K562 (cell line): ENCODE measurements around the gene DGCR2. TPM values are rescaled to one million over a fixed set of nuclear protein-coding genes. Genes with fewer than 3 reads are reported as not detected.

Experiments used
- ATAC-seq: fragments of 200-7000 bp; cut with Tn5 transposase; 3 replicates; pipeline ENCODE4 v1.9.1; 2020; ENCODE audit warnings: moderate library complexity
- BruUV-seq: library from RNA; stranded (reverse); fragments of 400-500 nt; replicated peaks from 2 replicates; lab custom pipeline; 2021; lab: Mats Ljungman, UMichigan
- CTCF ChIA-PET: fragments of 300-600 bp; formaldehyde crosslinking; extraction: SDS; loops from one replicate; lab custom pipeline; 2021; ENCODE audit warnings: low intra/inter-chr PET ratio; lab: Yijun Ruan, JAX
- POLR2A ChIA-PET: fragments of 300-600, 350-650 bp; sonication (Branson Sonifier 250); formaldehyde crosslinking; extraction: SDS; loops from one replicate; lab custom pipeline; 2021; ENCODE audit warnings: antibody characterized with exemption, inconsistent platforms; lab: Yijun Ruan, JAX
- DNase-seq, 4 experiments: peaks; one replicate each; pipeline versions ENCODE4 v3.0.0 to v3.0.0-alpha.2; 2011 to 2018; ENCODE audit warnings: low spot score in 3 of 4, mixed read lengths in 3 of 4; ENCODE audit errors: extremely low read depth in 1 of 4
- FAIRE-seq: peaks from 2 replicates; lab custom pipeline; 2011; peaks lifted over from hg19 to GRCh38; lab: Jason Lieb, UNC
- H2AFZ ChIP-seq: 2 replicates; pipeline ENCODE4 v1.6.0; 2011; ENCODE audit warnings: low read depth, low read length, control low read depth, inconsistent platforms
- H3K27ac ChIP-seq: fragments of 200-600 bp; 3 replicates; pipeline ENCODE4 v1.8.0; 2011; ENCODE audit warnings: low read depth, mild to moderate bottlenecking, control low read depth, inconsistent platforms, low read length, moderate library complexity, mixed read lengths; ENCODE audit errors: extremely low read depth
- H3K27me3 ChIP-seq, 2 experiments: fragments of 300-600 bp in 1 of 2; 2 replicates in 1 of 2; 3 replicates in 1 of 2; pipeline versions ENCODE4 v1.6.0 to v1.8.0; 2011; ENCODE audit warnings: inconsistent platforms in 2 of 2, low read length in 2 of 2, mild to moderate bottlenecking in 1 of 2, mixed read lengths in 1 of 2, moderate library complexity in 1 of 2; ENCODE audit not compliant: control insufficient read depth in 2 of 2, insufficient read depth in 2 of 2
- H3K36me3 ChIP-seq: fragments of 300-600 bp; 3 replicates; pipeline ENCODE4 v1.8.0; 2011; ENCODE audit warnings: mild to moderate bottlenecking, low read length, inconsistent platforms; ENCODE audit not compliant: control insufficient read depth, insufficient read depth
- H3K4me1 ChIP-seq, 2 experiments: fragments of 200-600 bp in 1 of 2; replicated peaks in 1 of 2; 2 replicates in 1 of 2; 3 replicates in 1 of 2; pipeline versions ENCODE4 v1.5.1 to v1.8.0; 2011; ENCODE audit warnings: inconsistent platforms in 2 of 2, low read length in 2 of 2, mild to moderate bottlenecking in 1 of 2, mixed read lengths in 1 of 2, moderate library complexity in 1 of 2; ENCODE audit not compliant: control insufficient read depth in 2 of 2, insufficient read depth in 2 of 2
- H3K4me2 ChIP-seq: 2 replicates; pipeline ENCODE4 v1.6.1; 2011; ENCODE audit warnings: low read length, control low read depth, inconsistent platforms, mixed read lengths; ENCODE audit not compliant: insufficient read depth
- H3K4me3 ChIP-seq: fragments of 200-600 bp; sonication (generic), shearing (Covaris generic); 2 replicates; pipeline ENCODE4 v1.5.1; 2016; ENCODE audit warnings: control low read depth, inconsistent platforms
- H3K79me2 ChIP-seq: fragments of 200-600 bp; 3 replicates; pipeline ENCODE4 v1.8.0; 2011; ENCODE audit warnings: low read length, inconsistent platforms; ENCODE audit not compliant: control insufficient read depth, insufficient read depth
- H3K9ac ChIP-seq, 2 experiments: 2 replicates each; pipeline versions ENCODE4 v1.6.0 to v1.6.1; 2011; ENCODE audit warnings: low read depth in 2 of 2, low read length in 2 of 2, control low read depth in 1 of 2, inconsistent platforms in 1 of 2, mild to moderate bottlenecking in 1 of 2, mixed read lengths in 1 of 2; ENCODE audit not compliant: insufficient read depth in 1 of 2
- H3K9me1 ChIP-seq: one replicate; pipeline ENCODE4 v1.6.0; 2011; ENCODE audit warnings: inconsistent platforms, mild to moderate bottlenecking, low read length, moderate library complexity; ENCODE audit not compliant: control insufficient read depth, insufficient read depth
- H3K9me3 ChIP-seq: replicated peaks from 2 replicates; pipeline ENCODE4 v1.5.1; 2011; ENCODE audit warnings: low read depth, low read length, inconsistent platforms; ENCODE audit not compliant: control insufficient read depth, insufficient read depth
- H4K20me1 ChIP-seq: replicated peaks from 2 replicates; pipeline ENCODE4 v1.6.1; 2011; ENCODE audit warnings: low read length, inconsistent platforms, mixed read lengths; ENCODE audit not compliant: control insufficient read depth, insufficient read depth
- BACH1 ChIP-seq: fragments of 200-800 bp; sonication (Bioruptor generic); IDR thresholded peaks from 2 replicates; pipeline ENCODE4 v1.6.1; 2016; ENCODE audit warnings: missing genetic modification characterization, missing compliant biosample characterization
- CSDE1 ChIP-seq, 2 experiments: fragments of 450-650 bp; IDR thresholded peaks; 2 replicates each; pipeline ENCODE4 v1.6.1; 2016; ENCODE audit warnings: mild to moderate bottlenecking in 1 of 2
- HMGN3 ChIP-seq: IDR thresholded peaks from 2 replicates; pipeline ENCODE4 v1.6.1; 2011; ENCODE audit warnings: borderline replicate concordance, low read depth, mild to moderate bottlenecking, mixed read lengths, low read length; ENCODE audit not compliant: insufficient read length; ENCODE audit errors: extremely low read depth
- MEF2A ChIP-seq: IDR thresholded peaks from 2 replicates; pipeline ENCODE4 v1.6.1; 2011; ENCODE audit warnings: low read depth, mild to moderate bottlenecking, low read length, moderate library complexity; ENCODE audit not compliant: control insufficient read depth
- RBBP5 ChIP-seq: fragments of 200-600 bp; sonication (generic); IDR thresholded peaks from 2 replicates; pipeline ENCODE4 v1.6.1; 2012; ENCODE audit warnings: borderline replicate concordance, mild to moderate bottlenecking, low read length, control low read depth, inconsistent platforms; ENCODE audit not compliant: insufficient read depth, poor library complexity, severe bottlenecking
- RBM22 ChIP-seq: fragments of 200-400 bp; formaldehyde crosslinking; IDR thresholded peaks from 2 replicates; pipeline ENCODE4 v1.6.1; 2018; ENCODE audit warnings: low read length, low read depth; ENCODE audit not compliant: poor library complexity, severe bottlenecking
- SIN3B ChIP-seq: fragments of 450-650 bp; IDR thresholded peaks from 2 replicates; pipeline ENCODE4 v1.6.1; 2017; ENCODE audit warnings: low read depth, mild to moderate bottlenecking, moderate library complexity
- SIRT6 ChIP-seq: IDR thresholded peaks from one replicate; pipeline ENCODE4 v1.6.1; 2012; ENCODE audit warnings: low read depth, mild to moderate bottlenecking, control low read depth, inconsistent platforms, low read length, moderate library complexity
- ZFP36 ChIP-seq: fragments of 150-350 bp; IDR thresholded peaks from 2 replicates; pipeline ENCODE4 v1.6.1; 2018; ENCODE audit warnings: low read length, low read depth; ENCODE audit not compliant: partially characterized antibody
- ZKSCAN8 ChIP-seq: fragments of 200-800 bp; sonication (Bioruptor generic); IDR thresholded peaks from 2 replicates; pipeline ENCODE4 v1.6.1; 2016; ENCODE audit warnings: missing genetic modification characterization, missing compliant biosample characterization
- ZNF12 ChIP-seq: sonication (generic); formaldehyde crosslinking; IDR thresholded peaks from 2 replicates; pipeline ENCODE4 v1.4.0; 2020; ENCODE audit warnings: mild to moderate bottlenecking, missing genetic modification reagents
- ZNF780A ChIP-seq: fragments of 250-450 bp; sonication (Bioruptor Pico); IDR thresholded peaks from 2 replicates; pipeline ENCODE4 v1.5.0; 2021; ENCODE audit warnings: mild to moderate bottlenecking
- ZSCAN29 ChIP-seq: fragments of 450-650 bp; IDR thresholded peaks from 2 replicates; pipeline ENCODE4 v1.6.1; 2017
- WGBS: fragments of 100-300 bp; shearing (Covaris generic); methylation state at CpG from one replicate; pipeline ENCODE4 v1.1.6; 2016; ENCODE audit warnings: low coverage, mixed read lengths; ENCODE audit not compliant: insufficient coverage; ENCODE audit errors: missing lambda C conversion rate; 5-methylcytosine and 5-hydroxymethylcytosine counted together
- in situ Hi-C: fragments of 300-500 bp; cut with MboI; formaldehyde crosslinking; loops from 4 replicates; pipeline ENCODE4 v1.15.0; 2018; ENCODE audit warnings: inconsistent platforms, mixed read lengths
- intact Hi-C: fragments of 100-400 bp; cut with micrococcal nuclease; formaldehyde crosslinking; loops from 2 replicates; pipeline ENCODE4 v1.14.2; 2022
- polyA plus RNA-seq, 8 experiments: library from polyadenylated mRNA; depleted of rRNA in 4 of 8; stranded (reverse) in 5 of 8; unstranded in 3 of 8; fragments of >200 nt; fragmentation: Nextera tagmentation in 2 of 8; fragmentation: Illumina TruSeq in 1 of 8; extraction: Ambion mirVana in 2 of 8; extraction: Trizol in 1 of 8; gene quantifications; 2 replicates each; pipeline versions ENCODE4 v1.2.1 to v1.2.3, GENCODE V29; 2011 to 2014; ENCODE audit warnings: inconsistent platforms in 1 of 8, missing spikeins in 1 of 8
- total RNA-seq, 7 experiments: library from RNA; depleted of rRNA in 6 of 7; stranded (reverse); fragments of >200 nt in 6 of 7; fragmentation: Illumina TruSeq in 2 of 7; extraction: Trizol in 2 of 7; gene quantifications; 2 replicates each; pipeline versions ENCODE4 v1.2.1 to v1.2.3, GENCODE V29; 2011 to 2021; ENCODE audit warnings: low replicate concordance in 1 of 7
- TF ChIP-seq, protein P1 (sequence below): sonication (generic); formaldehyde crosslinking; IDR thresholded peaks from 2 replicates; pipeline ENCODE4 v1.8.1; 2023; ENCODE audit warnings: mild to moderate bottlenecking, missing genetic modification reagents
- TF ChIP-seq, protein P2 (sequence below): sonication (generic); formaldehyde crosslinking; IDR thresholded peaks from 2 replicates; pipeline ENCODE4 v1.9.0; 2022; ENCODE audit warnings: mild to moderate bottlenecking, missing genetic modification reagents
- TF ChIP-seq, protein P3 (sequence below): fragments of 250-450 bp; sonication (Bioruptor Pico); IDR thresholded peaks from 2 replicates; pipeline ENCODE4 v1.9.0; 2021; ENCODE audit warnings: mild to moderate bottlenecking, inconsistent platforms

The DGCR2 gene
- total and polyA plus RNA-seq, 9 of the 15 experiments (the other 6 are each of a cell fraction or from before 2014, with no cell fraction given), result 0.69 to 101 (median 56.4) TPM

DNA sequence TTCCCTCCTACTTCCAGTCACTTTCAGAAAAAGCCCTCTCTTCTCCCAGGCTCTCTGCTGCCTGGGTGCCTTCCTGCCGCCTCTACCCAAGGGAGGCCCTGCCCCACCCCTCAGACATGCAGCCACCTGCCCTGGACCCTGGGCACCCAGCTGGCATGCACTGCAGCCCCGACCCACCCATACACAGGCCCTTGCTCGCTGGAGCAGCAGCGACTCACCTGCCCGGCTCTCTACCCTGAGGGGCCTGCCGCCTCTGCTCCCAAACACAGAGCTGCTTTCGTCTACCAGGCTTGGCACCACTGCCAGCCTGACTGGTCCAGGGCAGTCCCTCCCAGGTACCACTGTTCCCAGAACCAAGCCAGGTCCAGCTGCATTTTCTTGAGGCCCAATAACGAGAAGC, 7.7 kb upstream of the DGCR2 start:
- DNase-seq (no peak), ATAC-seq (no peak), FAIRE-seq (no peak)
- no peak overlapping the region for H3K4me3 ChIP-seq
- H3K4me1 ChIP-seq, result peaks cover 0 to 46% of the 10 kb centered on the region in 2 experiments; a peak in 2 of 5 replicates
- H2AFZ ChIP-seq, result no peak overlapping the region
- in situ Hi-C loops, result no loop called here
- H3K36me3 ChIP-seq, result peaks cover 36% of the 10 kb centered on the region; the same call in 2 of the 3 replicates
- H3K9ac ChIP-seq, result peak overlapping the region in 1 of 2 experiments; percentile 39; a peak in 2 of 4 replicates
- intact Hi-C loops, result loop anchor here (10.0 kb wide), 2 partner anchors 55 to 495 kb away; no protein-coding TSS in a partner anchor
- H3K9me3 ChIP-seq, result no peaks in the 10 kb centered on the region
- CTCF ChIA-PET, result no interaction called here
- H3K27me3 ChIP-seq, result peaks cover 13 to 24% of the 10 kb centered on the region in 2 experiments; a peak in 4 of 5 replicates
- peaks cover 21% of the 10 kb centered on the region; the same call in 1 of the 2 replicates for H4K20me1 ChIP-seq
- POLR2A ChIA-PET, result interaction anchor here (0.6 to 4.4 kb wide), 7 partner anchors 14 to 690 kb away, joined by 3 to 38 read pairs (median 4); partner anchors contain the start of gene ESS2
- WGBS, result 50% methylated on average over 8 of the region's 8 CpGs
- H3K4me2 ChIP-seq, result no peak overlapping the region
- H3K79me2 ChIP-seq, result no peaks in the 10 kb centered on the region
- peaks cover 11% of the 10 kb centered on the region for H3K9me1 ChIP-seq
- no peak overlapping the region for H3K27ac ChIP-seq
- BruUV-seq, result no TSS peak
- no peak for TF ChIP-seq ZNF780A (CRISPR knock-in tag)
- TF ChIP-seq SIRT6, result no peak
- peak; percentile 14 for TF ChIP-seq RBBP5
- TF ChIP-seq BACH1, result no peak
- no peak for TF ChIP-seq MEF2A
- TF ChIP-seq CSDE1 (IDR thresholded peaks at IDR 0.05), result no peak
- TF ChIP-seq HMGN3, result no peak
- TF ChIP-seq, protein P1, sequence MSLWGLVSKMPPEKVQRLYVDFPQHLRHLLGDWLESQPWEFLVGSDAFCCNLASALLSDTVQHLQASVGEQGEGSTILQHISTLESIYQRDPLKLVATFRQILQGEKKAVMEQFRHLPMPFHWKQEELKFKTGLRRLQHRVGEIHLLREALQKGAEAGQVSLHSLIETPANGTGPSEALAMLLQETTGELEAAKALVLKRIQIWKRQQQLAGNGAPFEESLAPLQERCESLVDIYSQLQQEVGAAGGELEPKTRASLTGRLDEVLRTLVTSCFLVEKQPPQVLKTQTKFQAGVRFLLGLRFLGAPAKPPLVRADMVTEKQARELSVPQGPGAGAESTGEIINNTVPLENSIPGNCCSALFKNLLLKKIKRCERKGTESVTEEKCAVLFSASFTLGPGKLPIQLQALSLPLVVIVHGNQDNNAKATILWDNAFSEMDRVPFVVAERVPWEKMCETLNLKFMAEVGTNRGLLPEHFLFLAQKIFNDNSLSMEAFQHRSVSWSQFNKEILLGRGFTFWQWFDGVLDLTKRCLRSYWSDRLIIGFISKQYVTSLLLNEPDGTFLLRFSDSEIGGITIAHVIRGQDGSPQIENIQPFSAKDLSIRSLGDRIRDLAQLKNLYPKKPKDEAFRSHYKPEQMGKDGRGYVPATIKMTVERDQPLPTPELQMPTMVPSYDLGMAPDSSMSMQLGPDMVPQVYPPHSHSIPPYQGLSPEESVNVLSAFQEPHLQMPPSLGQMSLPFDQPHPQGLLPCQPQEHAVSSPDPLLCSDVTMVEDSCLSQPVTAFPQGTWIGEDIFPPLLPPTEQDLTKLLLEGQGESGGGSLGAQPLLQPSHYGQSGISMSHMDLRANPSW, result no peak
- TF ChIP-seq ZFP36, result no peak
- TF ChIP-seq, protein P2, sequence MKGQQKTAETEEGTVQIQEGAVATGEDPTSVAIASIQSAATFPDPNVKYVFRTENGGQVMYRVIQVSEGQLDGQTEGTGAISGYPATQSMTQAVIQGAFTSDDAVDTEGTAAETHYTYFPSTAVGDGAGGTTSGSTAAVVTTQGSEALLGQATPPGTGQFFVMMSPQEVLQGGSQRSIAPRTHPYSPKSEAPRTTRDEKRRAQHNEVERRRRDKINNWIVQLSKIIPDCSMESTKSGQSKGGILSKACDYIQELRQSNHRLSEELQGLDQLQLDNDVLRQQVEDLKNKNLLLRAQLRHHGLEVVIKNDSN (CRISPR knock-in tag), result no peak
- TF ChIP-seq, protein P3, sequence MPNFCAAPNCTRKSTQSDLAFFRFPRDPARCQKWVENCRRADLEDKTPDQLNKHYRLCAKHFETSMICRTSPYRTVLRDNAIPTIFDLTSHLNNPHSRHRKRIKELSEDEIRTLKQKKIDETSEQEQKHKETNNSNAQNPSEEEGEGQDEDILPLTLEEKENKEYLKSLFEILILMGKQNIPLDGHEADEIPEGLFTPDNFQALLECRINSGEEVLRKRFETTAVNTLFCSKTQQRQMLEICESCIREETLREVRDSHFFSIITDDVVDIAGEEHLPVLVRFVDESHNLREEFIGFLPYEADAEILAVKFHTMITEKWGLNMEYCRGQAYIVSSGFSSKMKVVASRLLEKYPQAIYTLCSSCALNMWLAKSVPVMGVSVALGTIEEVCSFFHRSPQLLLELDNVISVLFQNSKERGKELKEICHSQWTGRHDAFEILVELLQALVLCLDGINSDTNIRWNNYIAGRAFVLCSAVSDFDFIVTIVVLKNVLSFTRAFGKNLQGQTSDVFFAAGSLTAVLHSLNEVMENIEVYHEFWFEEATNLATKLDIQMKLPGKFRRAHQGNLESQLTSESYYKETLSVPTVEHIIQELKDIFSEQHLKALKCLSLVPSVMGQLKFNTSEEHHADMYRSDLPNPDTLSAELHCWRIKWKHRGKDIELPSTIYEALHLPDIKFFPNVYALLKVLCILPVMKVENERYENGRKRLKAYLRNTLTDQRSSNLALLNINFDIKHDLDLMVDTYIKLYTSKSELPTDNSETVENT, result 0 out of 2 replicates have a peak, but pooled peaks have one; percentile 11
- TF ChIP-seq RBM22, result no peak
- TF ChIP-seq SIN3B, result no peak
- no peak for TF ChIP-seq ZSCAN29
- no peak for TF ChIP-seq ZKSCAN8
- no peak for TF ChIP-seq ZNF12 (CRISPR knock-in tag)
